ENCODE measurements around the gene GHRHR.

The GHRHR gene

GRCh38 chr7:30984359-30985107 is 20.8 kb downstream of the GHRHR start:
- no peak for DNase-seq (ENCODE audit: low read depth in 2 of 3, low spot score in 1 of 3)

GRCh38 chr7:30985756-30986155 is 22.0 kb downstream of the GHRHR start:
- no peak for DNase-seq (ENCODE audit: low read depth in 2 of 3, low spot score in 1 of 3)

- DNase-seq (ENCODE audit: low read depth in 2 of 3, low spot score in 1 of 3), result no peak
These were observed 22.6 kb downstream of the GHRHR start for GRCh38 chr7:30986331-30986730.

DNA sequence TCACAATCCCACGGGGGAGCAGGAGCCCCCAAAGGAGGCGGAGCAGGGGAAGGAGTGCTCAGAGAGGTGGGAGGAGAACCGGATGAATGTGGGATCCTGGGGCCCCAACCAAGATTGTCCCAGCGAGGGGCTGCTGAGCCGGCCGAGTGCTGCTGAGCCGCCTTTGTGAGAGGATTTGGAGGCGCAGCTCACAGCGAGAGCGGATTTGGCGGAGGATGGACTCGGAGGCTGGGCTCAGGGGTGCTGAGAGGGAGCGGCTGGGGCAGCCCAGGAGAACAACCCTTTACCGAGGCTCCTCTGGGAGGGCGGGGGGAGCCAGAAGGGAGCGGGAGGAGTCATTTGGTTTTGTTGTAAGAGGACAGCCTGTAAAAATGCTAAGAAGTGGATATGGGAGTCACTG is 23.0 kb downstream of the GHRHR start:
- DNase-seq (ENCODE audit: low read depth in 2 of 3, low spot score in 1 of 3), result no peak

GRCh38 chr7:30987178-30987577 is 23.4 kb downstream of the GHRHR start:
- no peak for DNase-seq (ENCODE audit: low read depth in 2 of 3, low spot score in 1 of 3)

DNA sequence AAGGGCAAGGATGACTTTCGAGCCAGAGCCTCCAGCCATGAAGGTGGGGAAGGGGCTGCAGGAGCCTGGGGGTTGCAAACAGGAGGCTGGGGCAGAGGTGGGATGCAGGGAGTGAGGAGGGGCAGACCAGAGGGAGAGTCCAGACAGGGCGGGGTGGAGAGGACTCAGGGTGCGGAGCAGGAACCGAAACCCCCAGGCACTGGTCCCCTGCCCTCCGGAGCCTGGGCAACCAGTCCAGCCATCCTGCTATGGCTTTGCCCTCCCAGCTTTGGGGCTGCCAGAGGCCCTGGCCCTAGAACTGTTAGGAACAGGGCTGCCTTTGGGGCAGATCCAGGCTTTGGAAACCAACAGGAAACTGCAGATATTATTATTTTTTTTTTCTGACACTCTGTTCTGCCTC is 24.2 kb downstream of the GHRHR start:
- DNase-seq (ENCODE audit: low read depth in 2 of 3, low spot score in 1 of 3), result no peak

GRCh38 chr7:30988351-30989005 is 24.7 kb downstream of the GHRHR start:
- no peak for DNase-seq (ENCODE audit: low read depth in 2 of 3, low spot score in 1 of 3)

GRCh38 chr7:30989008-30989823 is 25.5 kb downstream of the GHRHR start:
- no peak for DNase-seq (ENCODE audit: low read depth in 2 of 3, low spot score in 1 of 3)

DNA sequence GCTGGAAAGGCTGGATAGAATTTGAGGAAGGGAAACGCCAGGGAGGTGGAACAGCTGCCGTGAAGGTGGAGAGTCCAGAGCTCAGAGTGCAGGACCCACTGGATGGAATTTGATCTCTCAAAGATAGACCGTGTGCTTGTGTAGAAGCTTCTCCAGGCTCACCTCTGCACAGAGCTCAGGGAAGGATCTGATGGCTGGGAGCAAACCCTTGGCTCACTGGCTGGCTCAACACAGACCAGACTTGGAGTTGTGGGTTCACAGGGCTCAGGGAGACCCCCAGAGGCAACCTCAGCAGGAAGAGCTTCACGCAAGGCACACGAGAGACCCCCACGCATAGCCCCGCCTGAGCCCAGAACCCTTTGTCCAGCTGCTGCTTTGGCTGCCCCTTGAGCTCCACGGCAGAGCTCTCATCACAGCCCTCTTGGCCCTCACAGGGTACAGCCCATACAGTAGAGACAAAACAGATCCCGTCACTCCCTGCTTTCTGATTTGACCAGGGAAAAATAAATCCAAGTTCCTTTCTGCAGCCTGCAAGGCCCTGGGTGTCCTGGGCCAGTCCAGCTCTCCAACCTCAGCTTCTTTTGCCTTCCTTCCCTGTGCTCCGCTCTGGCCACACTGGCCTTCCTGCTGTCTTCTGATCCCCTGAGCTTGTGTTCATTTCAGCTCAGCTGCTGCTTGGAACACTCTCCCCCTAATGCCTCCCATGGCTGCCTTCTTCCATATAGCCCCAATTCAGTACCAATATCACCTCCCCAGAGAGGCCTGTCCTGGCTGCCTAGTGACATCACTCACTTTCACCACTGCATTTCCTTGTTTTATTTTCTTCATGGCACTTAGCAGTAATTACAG is 26.3 kb downstream of the GHRHR start:
- no peak for DNase-seq (ENCODE audit: low read depth in 2 of 3, low spot score in 1 of 3)

GRCh38 chr7:30990673-30991170 is 27.0 kb downstream of the GHRHR start:
- no peak for DNase-seq (ENCODE audit: low read depth in 2 of 3, low spot score in 1 of 3)

- DNase-seq (ENCODE audit: low read depth in 2 of 3, low spot score in 1 of 3), result no peak
These were observed 28.7 kb downstream of the GHRHR start for GRCh38 chr7:30992414-30992813.

DNA sequence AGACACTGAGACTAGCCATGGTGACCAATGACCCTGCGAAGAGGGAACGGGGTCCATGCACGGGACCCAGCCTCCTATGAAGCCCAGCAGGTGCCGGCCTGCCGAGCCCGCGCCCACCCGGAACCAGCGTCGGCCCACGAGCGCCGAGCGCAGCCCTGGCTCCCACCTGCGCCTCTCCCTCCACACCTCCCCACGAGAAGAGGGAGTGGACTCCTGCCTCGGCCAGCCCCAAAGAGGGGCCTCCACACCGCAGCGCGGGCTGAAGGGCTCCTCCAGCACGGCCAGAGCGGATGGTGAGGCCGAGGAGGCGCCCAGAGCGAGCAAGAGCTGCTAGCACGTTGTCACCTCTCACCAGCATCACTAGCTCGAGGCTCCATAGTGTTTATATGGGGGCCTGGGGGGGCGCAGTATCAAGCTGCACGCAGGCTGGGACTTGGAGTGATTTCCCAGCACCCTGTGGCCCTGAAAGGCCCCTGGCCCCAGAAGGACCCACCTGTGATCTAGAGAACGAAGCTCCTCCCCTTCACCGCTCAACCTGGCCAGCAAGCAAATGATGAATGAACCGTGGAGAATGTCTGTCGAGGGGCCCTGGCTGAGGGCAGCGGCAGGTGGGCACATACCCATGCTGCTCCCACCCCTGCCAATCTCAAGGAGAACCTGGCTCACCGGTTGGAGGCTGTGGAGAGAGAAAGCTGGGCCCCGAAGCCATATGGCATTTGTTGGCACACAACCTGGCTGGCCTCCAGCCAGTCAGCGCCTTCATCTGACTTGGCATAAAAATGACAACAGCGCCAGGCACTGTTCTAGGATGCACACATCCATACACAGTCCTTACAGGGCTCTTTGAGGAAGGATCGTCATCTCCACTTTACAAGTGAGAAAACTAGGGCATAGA is 30.7 kb downstream of the GHRHR start:
- DNase-seq (ENCODE audit: low read depth in 2 of 3, low spot score in 1 of 3), result no peak

DNA sequence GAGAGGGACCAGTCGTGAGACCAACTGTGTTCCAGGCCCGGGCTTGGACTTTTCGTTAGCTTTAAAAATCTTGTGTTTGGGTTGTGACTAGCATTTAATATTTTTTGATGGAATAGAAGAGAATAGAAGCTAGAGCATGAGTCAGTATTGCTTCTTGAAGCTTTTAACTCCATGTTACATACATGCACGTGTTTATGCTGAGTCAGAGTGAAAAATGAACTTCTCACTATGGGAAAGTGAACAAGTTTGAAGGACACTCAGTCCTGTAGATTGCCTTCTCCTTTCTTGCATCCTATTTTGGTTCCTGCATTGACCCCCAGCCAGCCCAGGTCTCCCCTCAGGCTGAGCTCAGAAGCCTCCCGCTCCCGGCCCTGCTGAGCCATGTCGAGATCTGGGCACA is 31.8 kb downstream of the GHRHR start:
- DNase-seq (ENCODE audit: low read depth in 2 of 3, low spot score in 1 of 3), result no peak

DNA sequence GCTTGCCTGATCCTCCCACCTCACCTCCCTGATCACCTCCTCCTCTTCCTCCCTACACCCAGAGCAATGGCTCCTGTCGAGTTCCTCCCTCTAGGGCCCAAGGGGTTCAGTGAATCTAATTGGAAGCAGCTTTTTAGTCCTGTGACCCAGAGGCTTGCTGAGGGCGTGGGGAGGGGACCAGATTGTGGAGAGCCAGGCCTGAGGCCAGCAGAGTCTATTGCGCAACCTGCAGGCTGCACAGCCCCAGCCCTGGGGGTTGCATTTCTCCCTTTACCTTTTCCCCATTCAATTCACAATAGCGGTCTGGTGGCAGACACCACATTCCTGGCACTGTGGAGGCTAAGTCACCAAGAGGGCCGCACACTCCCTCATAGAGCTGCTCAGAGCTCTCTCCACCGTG is 32.5 kb downstream of the GHRHR start:
- no peak for DNase-seq (ENCODE audit: low read depth in 2 of 3, low spot score in 1 of 3)

DNA sequence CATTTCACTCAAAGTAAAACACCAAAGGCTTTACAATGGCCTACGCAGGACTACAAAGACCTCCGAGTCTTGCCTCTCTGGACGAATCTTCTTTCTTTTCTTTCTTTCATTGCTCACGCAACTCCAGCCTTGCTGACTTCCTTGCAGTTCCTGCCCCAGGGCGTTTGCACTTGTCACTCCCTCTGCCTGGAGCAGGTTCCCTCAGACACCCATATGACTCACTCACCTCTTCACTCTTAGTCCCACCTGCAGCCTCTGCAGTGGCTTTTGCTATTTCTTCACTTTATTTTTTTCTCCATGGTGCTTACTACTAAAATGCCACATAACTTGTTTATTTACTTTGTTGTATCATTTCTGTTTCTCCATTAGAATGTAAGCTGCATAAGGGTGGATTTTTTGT is 33.1 kb downstream of the GHRHR start:
- DNase-seq (ENCODE audit: low read depth in 2 of 3, low spot score in 1 of 3), result no peak

GRCh38 chr7:30997316-30997715 is 33.6 kb downstream of the GHRHR start:
- no peak for DNase-seq (ENCODE audit: low read depth in 2 of 3, low spot score in 1 of 3)

GRCh38 chr7:30998180-30998579 is 34.4 kb downstream of the GHRHR start:
- DNase-seq (ENCODE audit: low read depth in 2 of 3, low spot score in 1 of 3), result no peak

GRCh38 chr7:31000161-31000693 is 36.5 kb downstream of the GHRHR start:
- no peak for DNase-seq (ENCODE audit: low read depth in 2 of 3, low spot score in 1 of 3)

GRCh38 chr7:31000779-31001178 is 37.0 kb downstream of the GHRHR start:
- DNase-seq (ENCODE audit: low read depth in 2 of 3, low spot score in 1 of 3), result no peak

GRCh38 chr7:31002256-31002655 is 38.5 kb downstream of the GHRHR start:
- no peak for DNase-seq (ENCODE audit: low read depth in 2 of 3, low spot score in 1 of 3)

Measured in stimulated activated CD4-positive, alpha-beta T cell treated with anti-CD3 and anti-CD28 coated beads, Interleukin-12 subunit alpha, Interleukin-12 subunit beta, amount 100 ng/mL, for 48 hours (primary cell).